HG02798 (cell line): ENCODE measurements around the gene NOL11.
A peak's percentile ranks its signal among the peaks of the same experiment; 100 is the strongest.
"Not testable (repeated sequence)": the region's sequence is repeated elsewhere in the genome, so short reads cannot be mapped to it uniquely, and the experiment has no call there.

Experiments
- ATAC-seq: cut with Tn5 transposase; IDR thresholded peaks from one replicate; pipeline ENCODE4 v1.9.1; 2021; ENCODE audit warnings: mild to moderate bottlenecking; ENCODE audit not compliant: unreplicated experiment, poor library complexity

Gene NOL11

GRCh38 chr17:67702861-67703260 is 14.9 kb upstream of the NOL11 start:
- not testable (repeated sequence) for ATAC-seq

GRCh38 chr17:67707442-67707841 is 10.3 kb upstream of the NOL11 start:
- no peak for ATAC-seq

GRCh38 chr17:67708378-67708777 is 9.4 kb upstream of the NOL11 start:
- no peak for ATAC-seq

- no peak for ATAC-seq
These were observed 5.8 kb upstream of the NOL11 start for GRCh38 chr17:67711916-67712315.

- ATAC-seq = no peak
These were observed 5.4 kb upstream of the NOL11 start for GRCh38 chr17:67712375-67712774.

GRCh38 chr17:67713169-67713568 is 4.6 kb upstream of the NOL11 start:
- no peak for ATAC-seq

- no peak for ATAC-seq
These were observed 1.3 kb upstream of the NOL11 start for GRCh38 chr17:67716405-67716798.

- ATAC-seq = no peak
These were observed 528 bp upstream of the NOL11 start for GRCh38 chr17:67717192-67717623.

- ATAC-seq = peak; percentile 5
These were observed 697 bp downstream of the NOL11 start for GRCh38 chr17:67718325-67718941.

- ATAC-seq = no peak
These were observed 7.6 kb downstream of the NOL11 start for GRCh38 chr17:67725373-67725791.

- no peak for ATAC-seq
These were observed 8.1 kb downstream of the NOL11 start for GRCh38 chr17:67725807-67726206.

GRCh38 chr17:67727152-67728039 is 9.7 kb downstream of the NOL11 start:
- not testable (repeated sequence) for ATAC-seq

- ATAC-seq = no peak
These were observed 12.2 kb downstream of the NOL11 start for GRCh38 chr17:67729903-67730302.

- ATAC-seq = no peak
These were observed 13.0 kb downstream of the NOL11 start for GRCh38 chr17:67730731-67731130.

- ATAC-seq = no peak
These were observed 15.7 kb downstream of the NOL11 start for GRCh38 chr17:67733449-67733848.

GRCh38 chr17:67737145-67737544 is 19.4 kb downstream of the NOL11 start:
- no peak for ATAC-seq

GRCh38 chr17:67742025-67742424 is 24.3 kb downstream of the NOL11 start:
- no peak for ATAC-seq

GRCh38 chr17:67746704-67747571 is 29.2 kb downstream of the NOL11 start:
- ATAC-seq = no peak

GRCh38 chr17:67747681-67748235 is 30.0 kb downstream of the NOL11 start:
- no peak for ATAC-seq

- ATAC-seq = no peak
These were observed 32.3 kb downstream of the NOL11 start for GRCh38 chr17:67750067-67750466.
